ENCODE results near the gene ANKRD33B.

The ANKRD33B gene

DNA sequence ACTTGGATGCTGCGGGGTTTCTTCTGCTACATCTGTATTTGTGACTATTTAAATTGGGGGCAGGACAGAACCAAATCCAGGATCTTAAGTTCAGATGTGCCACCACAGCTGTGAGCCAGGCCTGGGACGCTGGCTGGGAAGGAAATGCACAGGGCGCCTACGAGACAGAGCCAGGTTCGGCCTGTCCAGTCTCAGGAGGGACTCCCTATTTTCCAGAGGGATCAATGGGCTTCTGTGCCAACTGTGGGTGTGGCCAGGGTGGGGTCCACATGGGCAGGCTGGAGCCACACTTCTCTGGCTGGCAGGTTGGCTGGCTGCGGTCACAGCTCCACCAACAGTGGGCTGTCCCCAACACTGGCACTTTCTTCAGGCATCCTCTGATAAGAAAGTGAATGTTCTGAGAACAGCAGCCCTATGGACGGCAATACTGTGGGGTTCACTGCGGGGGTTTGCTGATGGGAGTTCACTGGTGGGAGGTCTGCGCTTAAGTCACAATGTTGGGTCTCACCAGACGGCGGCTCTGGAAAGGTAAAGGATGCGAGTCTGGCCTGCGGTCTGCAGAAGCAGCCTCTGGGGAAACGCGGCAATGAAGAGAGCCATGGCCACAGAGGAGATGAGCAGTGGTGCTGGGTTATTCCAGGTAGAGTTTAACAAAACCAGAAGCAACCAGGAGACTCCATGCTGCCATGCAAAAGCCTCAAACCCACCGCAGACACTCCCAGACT, 119.1 kb downstream of the ANKRD33B start:
- Histone ChIP-seq H3K4me3 (ENCODE audit: insufficient read length, low read depth) (no peak overlapping the region), H3K9ac (ENCODE audit: insufficient read length, low read depth) (no peak overlapping the region), H3K36me3 (ENCODE audit: insufficient read depth, insufficient read length, low read length) (peaks cover 48% of the 10 kb centered on the region), H3K4me1 (ENCODE audit: insufficient read depth, insufficient read length) (no peaks in the 10 kb centered on the region), H3K9me3 (ENCODE audit: insufficient read depth, low read length) (peaks cover 8% of the 10 kb centered on the region; the same call in 1 of the 2 replicates), H3K27me3 (ENCODE audit: insufficient read depth, insufficient read length) (no peaks in the 10 kb centered on the region)
- no peak for TF ChIP-seq YY1 (IDR thresholded peaks at IDR 0.05; ENCODE audit: insufficient read depth, insufficient read length)
- TF ChIP-seq SUZ12 (IDR thresholded peaks at IDR 0.05; ENCODE audit: extremely low read depth, insufficient read depth, insufficient read length), result no peak
- TF ChIP-seq ZNF274 (IDR thresholded peaks at IDR 0.05; ENCODE audit: low read depth, low read length), result no peak
- DNase-seq (ENCODE audit: low read depth, low spot score), result no peak

DNA sequence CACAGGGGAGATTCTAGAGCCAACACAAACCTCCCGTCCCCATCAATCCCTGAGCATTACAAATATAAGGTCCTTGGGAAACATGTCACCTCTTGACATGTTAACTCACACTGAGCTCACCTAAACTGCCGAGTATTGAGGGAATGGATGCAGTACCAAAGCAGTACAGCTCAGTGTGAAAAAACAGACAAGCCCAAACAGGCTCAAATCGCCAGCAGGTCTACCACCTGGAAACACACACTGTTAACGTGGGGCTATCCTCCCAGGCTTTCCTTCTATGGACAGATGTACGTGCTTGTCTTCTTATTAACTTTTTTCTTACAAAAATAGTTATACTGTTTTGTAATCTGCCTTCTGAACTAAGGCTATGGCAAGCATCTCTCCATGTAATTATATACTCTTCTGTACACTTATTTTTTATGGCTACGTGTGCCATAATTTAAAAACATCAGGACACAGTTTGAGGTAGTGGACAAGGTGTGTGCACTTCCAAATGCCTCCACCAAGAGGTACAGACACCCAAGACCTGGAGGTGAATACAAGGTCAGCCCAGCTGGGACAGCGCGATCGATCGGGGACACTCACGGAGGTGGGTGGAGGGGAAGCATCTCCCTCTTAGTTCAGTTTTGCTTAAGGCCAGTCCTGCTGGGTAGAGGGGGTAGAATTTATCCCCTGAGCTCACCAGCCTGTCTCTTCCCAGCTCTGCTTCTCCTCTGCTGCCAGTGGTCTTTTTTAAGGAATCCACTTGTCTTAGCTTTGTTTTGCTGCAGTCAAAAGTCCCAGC, 120.6 kb downstream of the ANKRD33B start:
- no peak for TF ChIP-seq ZNF274 (IDR thresholded peaks at IDR 0.05; ENCODE audit: low read depth, low read length)
- no peak for DNase-seq (ENCODE audit: low read depth, low spot score)
- H3K9ac ChIP-seq (ENCODE audit: insufficient read length, low read depth), result no peak overlapping the region

DNA sequence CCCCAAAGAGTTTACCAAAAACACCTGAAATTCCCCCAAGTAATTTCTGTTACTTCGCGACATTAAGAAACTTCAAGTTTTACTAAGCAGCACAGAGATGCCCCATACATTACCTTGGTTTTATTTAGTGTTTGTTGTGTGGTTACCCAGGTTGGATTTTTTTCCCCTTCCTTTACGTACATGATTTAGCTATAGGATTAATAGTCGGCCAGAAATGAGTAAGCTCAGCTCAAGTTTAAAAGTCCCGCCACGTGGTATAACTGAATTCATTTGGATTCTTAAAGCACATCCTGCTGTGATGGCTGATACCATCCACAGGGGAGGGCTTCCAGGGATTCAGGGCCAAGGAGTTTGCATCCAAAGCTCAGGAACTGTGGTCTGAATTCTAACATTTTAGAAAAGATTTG, 121.2 kb downstream of the ANKRD33B start:
- H3K4me1 ChIP-seq (ENCODE audit: insufficient read depth, insufficient read length), result no peaks in the 10 kb centered on the region
- DNase-seq (ENCODE audit: low read depth, low spot score), result no peak
- no peaks in the 10 kb centered on the region for H3K27me3 ChIP-seq (ENCODE audit: insufficient read depth, insufficient read length)
- H3K36me3 ChIP-seq (ENCODE audit: insufficient read depth, insufficient read length, low read length), result peaks cover 43% of the 10 kb centered on the region
- H3K9ac ChIP-seq (ENCODE audit: insufficient read length, low read depth), result no peak overlapping the region
- TF ChIP-seq ZNF274 (IDR thresholded peaks at IDR 0.05; ENCODE audit: low read depth, low read length) (no peak), SUZ12 (IDR thresholded peaks at IDR 0.05; ENCODE audit: extremely low read depth, insufficient read depth, insufficient read length) (no peak), YY1 (IDR thresholded peaks at IDR 0.05; ENCODE audit: insufficient read depth, insufficient read length) (no peak)
- peaks cover 8% of the 10 kb centered on the region; the same call in 1 of the 2 replicates for H3K9me3 ChIP-seq (ENCODE audit: insufficient read depth, low read length)
- H3K4me3 ChIP-seq (ENCODE audit: insufficient read length, low read depth), result no peak overlapping the region

More for the DNA sequence above, 120.6 kb downstream of the ANKRD33B start:
- peaks cover 49% of the 10 kb centered on the region for H3K36me3 ChIP-seq (ENCODE audit: insufficient read depth, insufficient read length, low read length)
- H3K4me1 ChIP-seq (ENCODE audit: insufficient read depth, insufficient read length), result no peaks in the 10 kb centered on the region
- no peak overlapping the region for H3K4me3 ChIP-seq (ENCODE audit: insufficient read length, low read depth)
- peaks cover 8% of the 10 kb centered on the region; the same call in 1 of the 2 replicates for H3K9me3 ChIP-seq (ENCODE audit: insufficient read depth, low read length)
- no peaks in the 10 kb centered on the region for H3K27me3 ChIP-seq (ENCODE audit: insufficient read depth, insufficient read length)

DNA sequence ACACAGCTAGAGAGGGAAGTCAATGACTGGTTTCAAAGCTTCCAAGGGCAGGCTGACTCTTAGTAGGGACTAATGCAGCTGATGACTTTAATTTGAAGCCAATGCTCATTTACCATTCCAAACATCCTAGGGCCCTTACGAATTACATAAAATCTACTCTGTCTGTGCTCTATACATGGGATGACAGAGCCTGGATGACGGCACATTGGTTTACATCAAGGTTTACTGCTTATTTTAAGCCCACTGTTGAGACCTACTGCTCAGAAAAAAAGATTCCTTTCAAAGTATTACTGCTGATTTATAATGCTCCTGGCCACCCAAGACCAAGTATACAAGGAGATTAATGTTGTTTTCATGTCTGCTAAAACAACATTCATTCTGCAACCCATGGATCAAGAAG, 123.0 kb downstream of the ANKRD33B start:
- H3K27me3 ChIP-seq (ENCODE audit: insufficient read depth, insufficient read length), result no peaks in the 10 kb centered on the region
- DNase-seq (ENCODE audit: low read depth, low spot score), result no peak
- H3K9me3 ChIP-seq (ENCODE audit: insufficient read depth, low read length), result peaks cover 8% of the 10 kb centered on the region; the same call in 1 of the 2 replicates
- H3K4me1 ChIP-seq (ENCODE audit: insufficient read depth, insufficient read length), result no peaks in the 10 kb centered on the region
- peaks cover 30% of the 10 kb centered on the region for H3K36me3 ChIP-seq (ENCODE audit: insufficient read depth, insufficient read length, low read length)
- no peak overlapping the region for H3K4me3 ChIP-seq (ENCODE audit: insufficient read length, low read depth)
- no peak overlapping the region for H3K9ac ChIP-seq (ENCODE audit: insufficient read length, low read depth)
- TF ChIP-seq ZNF274 (IDR thresholded peaks at IDR 0.05; ENCODE audit: low read depth, low read length) (no peak), YY1 (IDR thresholded peaks at IDR 0.05; ENCODE audit: insufficient read depth, insufficient read length) (no peak), SUZ12 (IDR thresholded peaks at IDR 0.05; ENCODE audit: extremely low read depth, insufficient read depth, insufficient read length) (no peak)

DNA sequence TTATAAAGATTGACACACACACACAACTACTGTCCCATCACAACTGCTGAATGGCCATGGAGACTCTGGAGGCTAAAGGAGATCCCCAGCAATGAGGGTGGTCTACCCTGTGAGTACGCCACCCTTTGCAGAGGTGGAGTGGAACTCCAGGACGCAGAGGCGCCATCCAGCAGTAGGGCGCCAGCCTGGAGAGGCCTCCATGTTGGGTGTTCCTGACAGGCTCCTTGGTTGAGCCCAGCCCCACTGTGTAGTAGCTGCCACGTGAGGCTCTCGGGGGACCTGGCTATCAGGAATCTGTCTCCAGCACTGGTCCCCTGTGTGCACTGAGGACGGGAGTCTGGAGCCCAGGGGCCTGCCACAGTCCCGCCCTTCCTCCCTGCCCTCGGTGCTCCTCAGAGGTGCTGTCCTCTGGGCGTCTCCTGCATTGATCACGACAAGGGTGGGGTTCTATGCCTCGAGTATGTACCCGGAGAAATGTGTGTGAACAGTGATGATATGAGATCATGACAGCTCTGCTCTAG, 124.8 kb downstream of the ANKRD33B start:
- DNase-seq (ENCODE audit: low read depth, low spot score), result no peak
- Histone ChIP-seq H3K9me3 (ENCODE audit: insufficient read depth, low read length) (peaks cover 8% of the 10 kb centered on the region; the same call in 1 of the 2 replicates), H3K27me3 (ENCODE audit: insufficient read depth, insufficient read length) (no peaks in the 10 kb centered on the region), H3K36me3 (ENCODE audit: insufficient read depth, insufficient read length, low read length) (peaks cover 16% of the 10 kb centered on the region), H3K4me3 (ENCODE audit: insufficient read length, low read depth) (no peak overlapping the region), H3K4me1 (ENCODE audit: insufficient read depth, insufficient read length) (peaks cover 2% of the 10 kb centered on the region), H3K9ac (ENCODE audit: insufficient read length, low read depth) (no peak overlapping the region)
- TF ChIP-seq YY1 (IDR thresholded peaks at IDR 0.05; ENCODE audit: insufficient read depth, insufficient read length) (no peak), SUZ12 (IDR thresholded peaks at IDR 0.05; ENCODE audit: extremely low read depth, insufficient read depth, insufficient read length) (no peak), ZNF274 (IDR thresholded peaks at IDR 0.05; ENCODE audit: low read depth, low read length) (no peak)

DNA sequence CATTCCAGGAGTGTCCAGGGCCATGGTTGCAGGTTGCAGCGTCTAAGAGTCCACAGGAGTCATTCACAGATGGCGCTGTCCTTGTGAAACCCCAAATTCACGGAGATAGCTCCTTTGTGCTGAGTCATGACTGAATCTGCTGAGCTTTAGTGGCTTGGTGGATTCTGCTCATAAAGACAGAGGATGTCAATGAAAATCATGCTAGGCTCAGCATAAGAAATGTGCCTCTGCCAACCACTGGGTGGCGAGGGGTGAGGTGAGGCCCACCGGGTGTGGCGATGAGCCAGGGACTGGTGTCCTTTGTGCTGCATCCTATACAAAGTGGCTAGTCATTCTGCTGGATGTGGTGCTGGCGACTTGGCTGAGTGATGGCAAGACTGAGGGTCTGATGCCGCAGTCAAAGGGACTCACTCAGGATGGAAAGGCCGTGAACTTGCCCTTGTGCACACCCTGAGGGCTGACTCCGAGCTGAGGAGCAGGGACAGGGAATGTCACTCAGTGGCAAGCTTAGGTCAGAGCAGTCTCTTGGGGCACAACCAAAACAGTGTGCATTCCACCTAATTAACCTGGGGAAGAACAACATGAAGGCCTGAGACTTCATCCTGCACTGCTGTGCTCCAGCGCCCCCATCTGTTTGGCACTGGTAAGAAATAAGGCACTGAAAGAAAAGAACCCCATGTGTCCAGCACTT, 125.7 kb downstream of the ANKRD33B start:
- peaks cover 8% of the 10 kb centered on the region; the same call in 1 of the 2 replicates for H3K9me3 ChIP-seq (ENCODE audit: insufficient read depth, low read length)
- H3K9ac ChIP-seq (ENCODE audit: insufficient read length, low read depth), result no peak overlapping the region
- peaks cover 2% of the 10 kb centered on the region for H3K4me1 ChIP-seq (ENCODE audit: insufficient read depth, insufficient read length)
- H3K36me3 ChIP-seq (ENCODE audit: insufficient read depth, insufficient read length, low read length), result peaks cover 23% of the 10 kb centered on the region
- DNase-seq (ENCODE audit: low read depth, low spot score), result peak; percentile 47
- TF ChIP-seq ZNF274 (IDR thresholded peaks at IDR 0.05; ENCODE audit: low read depth, low read length), result no peak
- TF ChIP-seq SUZ12 (IDR thresholded peaks at IDR 0.05; ENCODE audit: extremely low read depth, insufficient read depth, insufficient read length), result no peak
- TF ChIP-seq YY1 (IDR thresholded peaks at IDR 0.05; ENCODE audit: insufficient read depth, insufficient read length), result no peak
- no peak overlapping the region for H3K4me3 ChIP-seq (ENCODE audit: insufficient read length, low read depth)
- H3K27me3 ChIP-seq (ENCODE audit: insufficient read depth, insufficient read length), result no peaks in the 10 kb centered on the region

Measured in NT2/D1 (cell line).